ENCODE results near the gene PDZRN4.

DNA sequence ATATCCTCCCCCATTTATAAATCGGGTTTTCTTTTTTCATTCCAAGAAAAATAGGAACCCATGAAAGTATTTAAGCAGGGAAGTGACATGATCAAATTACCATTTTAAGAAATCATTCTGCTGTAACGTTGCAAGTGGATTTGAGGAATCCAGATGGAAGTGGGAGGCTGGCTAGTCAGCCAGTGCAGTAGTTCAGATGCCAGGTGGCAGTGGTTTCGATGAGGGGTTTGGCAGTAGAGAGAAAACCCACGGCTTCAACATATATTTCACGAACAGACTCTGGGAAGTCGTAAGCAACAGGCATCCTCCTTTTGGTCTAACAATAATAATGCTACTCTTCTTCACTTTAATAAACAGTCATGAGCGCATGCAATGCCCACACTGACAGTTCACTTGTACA is 25.0 kb downstream of the PDZRN4 start:
- no peak for TF ChIP-seq POLR2A (IDR thresholded peaks at IDR 0.05)
- TF ChIP-seq, protein P1, sequence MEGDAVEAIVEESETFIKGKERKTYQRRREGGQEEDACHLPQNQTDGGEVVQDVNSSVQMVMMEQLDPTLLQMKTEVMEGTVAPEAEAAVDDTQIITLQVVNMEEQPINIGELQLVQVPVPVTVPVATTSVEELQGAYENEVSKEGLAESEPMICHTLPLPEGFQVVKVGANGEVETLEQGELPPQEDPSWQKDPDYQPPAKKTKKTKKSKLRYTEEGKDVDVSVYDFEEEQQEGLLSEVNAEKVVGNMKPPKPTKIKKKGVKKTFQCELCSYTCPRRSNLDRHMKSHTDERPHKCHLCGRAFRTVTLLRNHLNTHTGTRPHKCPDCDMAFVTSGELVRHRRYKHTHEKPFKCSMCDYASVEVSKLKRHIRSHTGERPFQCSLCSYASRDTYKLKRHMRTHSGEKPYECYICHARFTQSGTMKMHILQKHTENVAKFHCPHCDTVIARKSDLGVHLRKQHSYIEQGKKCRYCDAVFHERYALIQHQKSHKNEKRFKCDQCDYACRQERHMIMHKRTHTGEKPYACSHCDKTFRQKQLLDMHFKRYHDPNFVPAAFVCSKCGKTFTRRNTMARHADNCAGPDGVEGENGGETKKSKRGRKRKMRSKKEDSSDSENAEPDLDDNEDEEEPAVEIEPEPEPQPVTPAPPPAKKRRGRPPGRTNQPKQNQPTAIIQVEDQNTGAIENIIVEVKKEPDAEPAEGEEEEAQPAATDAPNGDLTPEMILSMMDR (IDR thresholded peaks at IDR 0.05) = no peak
